KMS-11 (cell line): ENCODE measurements around the gene USF1.
A peak's percentile ranks its signal among the peaks of the same experiment; 100 is the strongest.
"Not testable (repeated sequence)": the region's sequence is repeated elsewhere in the genome, so short reads cannot be mapped to it uniquely, and the experiment has no call there.

Experiments
- H2AFZ ChIP-seq: fragments of 200-600 bp; sonication (generic); 2 replicates; pipeline ENCODE4 v1.6.1; 2016; ENCODE audit warnings: antibody characterized with exemption, mixed run types, low read depth
- H3K27ac ChIP-seq: fragments of 200-600 bp; sonication (generic); 2 replicates; pipeline ENCODE4 v1.6.1; 2016; ENCODE audit warnings: mild to moderate bottlenecking, mixed run types
- H3K27me3 ChIP-seq: fragments of 200-600 bp; sonication (generic); 2 replicates; pipeline ENCODE4 v1.6.1; 2017; ENCODE audit warnings: mild to moderate bottlenecking, low read depth, mixed run types, moderate library complexity; ENCODE audit not compliant: insufficient read depth
- H3K36me3 ChIP-seq: fragments of 200-600 bp; sonication (generic); 2 replicates; pipeline ENCODE4 v1.6.1; 2017; ENCODE audit warnings: mild to moderate bottlenecking, mixed run types; ENCODE audit not compliant: insufficient read depth
- H3K4me1 ChIP-seq: fragments of 200-600 bp; sonication (generic); 2 replicates; pipeline ENCODE4 v1.6.1; 2016; ENCODE audit warnings: mild to moderate bottlenecking, low read depth, mixed run types; ENCODE audit not compliant: poor library complexity, severe bottlenecking
- H3K4me2 ChIP-seq: fragments of 200-600 bp; sonication (generic); 2 replicates; pipeline ENCODE4 v1.7.0; 2016; ENCODE audit warnings: mild to moderate bottlenecking, mixed run types
- H3K4me3 ChIP-seq: fragments of 200-600 bp; sonication (generic); IDR thresholded peaks from 2 replicates; pipeline ENCODE4 v1.6.1; 2017; ENCODE audit warnings: low read depth, low read length, mixed read lengths; ENCODE audit not compliant: insufficient read depth
- H3K79me2 ChIP-seq: fragments of 200-600 bp; sonication (generic); 2 replicates; pipeline ENCODE4 v1.6.1; 2016; ENCODE audit warnings: low read depth, mixed run types; ENCODE audit not compliant: insufficient read depth
- H3K9ac ChIP-seq: fragments of 200-600 bp; sonication (generic); 2 replicates; pipeline ENCODE4 v1.6.1; 2016; ENCODE audit warnings: mild to moderate bottlenecking, mixed run types
- H4K20me1 ChIP-seq: fragments of 200-600 bp; sonication (generic); 2 replicates; pipeline ENCODE4 v1.6.1; 2016; ENCODE audit warnings: mild to moderate bottlenecking, mixed run types; ENCODE audit not compliant: insufficient read depth
- CTCF ChIP-seq: fragments of 200-600 bp; sonication (generic); conservative IDR thresholded peaks from 2 replicates; pipeline ENCODE4 v1.6.1; 2017; ENCODE audit warnings: low read depth, mild to moderate bottlenecking, antibody characterized with exemption, low read length, moderate library complexity, mixed read lengths

The USF1 gene

GRCh38 chr1:160997323-160998038, 48.3 kb downstream of the USF1 start:
- no peaks in the 10 kb centered on the region for H3K36me3 ChIP-seq
- H2AFZ ChIP-seq, result peak overlapping the region; percentile 31; the same call in 1 of the 2 replicates
- H3K4me1 ChIP-seq, result peaks cover 6% of the 10 kb centered on the region
- no peaks in the 10 kb centered on the region for H4K20me1 ChIP-seq
- no peaks in the 10 kb centered on the region for H3K27me3 ChIP-seq
- no peak overlapping the region for H3K27ac ChIP-seq
- peak; percentile 87 for TF ChIP-seq CTCF
- H3K9ac ChIP-seq, result no peak overlapping the region
- H3K4me2 ChIP-seq, result no peak overlapping the region
- H3K4me3 ChIP-seq, result no peak overlapping the region
- H3K79me2 ChIP-seq, result no peaks in the 10 kb centered on the region

DNA sequence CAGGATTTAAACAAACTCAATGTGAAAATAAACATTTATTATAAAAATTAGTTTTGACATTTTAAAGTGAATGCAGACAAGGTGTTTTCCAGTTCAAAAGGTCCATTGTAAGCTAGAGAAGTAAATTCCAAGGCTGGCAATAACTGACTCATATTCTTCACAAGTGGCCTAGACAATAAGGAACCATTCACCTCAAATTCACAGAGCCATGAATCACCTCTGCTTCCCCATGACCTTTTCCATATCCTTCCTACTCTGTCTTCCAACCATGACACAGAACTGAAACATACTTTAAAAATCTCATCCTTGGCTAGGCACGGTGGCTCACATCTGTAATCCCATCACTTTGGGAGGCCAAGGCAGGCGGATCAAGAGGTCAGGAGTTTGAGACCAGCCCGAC, 49.6 kb downstream of the USF1 start:
- TF ChIP-seq CTCF, result no peak
- no peak overlapping the region for H3K27ac ChIP-seq

DNA sequence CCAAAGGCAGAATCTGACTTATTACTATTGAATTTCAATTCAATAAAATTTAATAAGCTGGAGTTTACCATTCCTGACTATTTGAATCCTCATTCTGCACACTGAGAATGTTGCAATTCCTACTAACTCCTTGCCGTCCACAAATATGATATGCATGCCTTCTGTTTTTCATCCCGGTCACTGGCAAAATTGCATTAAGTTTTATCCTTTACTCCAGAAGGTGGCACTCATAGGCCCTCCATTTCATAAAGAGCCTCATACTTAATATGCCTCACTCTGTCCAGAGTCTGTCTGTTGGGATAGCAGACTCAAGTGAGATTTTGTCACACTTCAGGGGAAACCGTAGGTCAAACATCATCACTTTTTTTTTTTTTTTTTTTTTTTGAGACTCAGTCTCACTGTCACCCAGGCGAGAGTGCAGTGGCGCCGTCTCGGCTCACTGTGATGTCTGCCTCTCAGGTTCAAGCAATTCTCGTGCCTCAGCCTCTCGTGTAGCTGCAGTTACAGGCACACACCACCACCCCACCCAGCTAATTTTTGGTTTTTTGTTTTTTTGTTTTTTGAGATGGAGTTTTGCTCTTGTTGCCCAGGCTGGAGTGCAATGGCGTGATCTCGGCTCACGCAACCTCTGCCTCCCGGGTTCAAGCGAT, 52.1 kb downstream of the USF1 start:
- Histone ChIP-seq H3K4me2 (no peak overlapping the region), H2AFZ (no peak overlapping the region), H3K36me3 (no peaks in the 10 kb centered on the region), H3K4me1 (peaks cover 14% of the 10 kb centered on the region), H3K27ac (no peak overlapping the region), H4K20me1 (no peaks in the 10 kb centered on the region), H3K79me2 (no peaks in the 10 kb centered on the region), H3K27me3 (no peaks in the 10 kb centered on the region), H3K4me3 (no peak overlapping the region), H3K9ac (no peak overlapping the region)
- peak; percentile 57 for TF ChIP-seq CTCF

More for the DNA sequence above, 49.6 kb downstream of the USF1 start:
- no peak overlapping the region for H3K4me3 ChIP-seq
- no peaks in the 10 kb centered on the region for H3K79me2 ChIP-seq
- no peak overlapping the region for H2AFZ ChIP-seq
- H3K36me3 ChIP-seq, result no peaks in the 10 kb centered on the region
- H3K27me3 ChIP-seq, result no peaks in the 10 kb centered on the region
- H4K20me1 ChIP-seq, result no peaks in the 10 kb centered on the region
- H3K4me1 ChIP-seq, result peaks cover 6% of the 10 kb centered on the region
- no peak overlapping the region for H3K4me2 ChIP-seq
- H3K9ac ChIP-seq, result no peak overlapping the region

- H3K27me3 ChIP-seq, H3K79me2 ChIP-seq, H3K9ac ChIP-seq, H2AFZ ChIP-seq, H3K4me1 ChIP-seq, H4K20me1 ChIP-seq, H3K27ac ChIP-seq, H3K4me3 ChIP-seq, H3K4me2 ChIP-seq, H3K36me3 ChIP-seq: not testable (repeated sequence)
Observed at GRCh38 chr1:160992036-160992435, 53.7 kb downstream of the USF1 start.
